A549 (cell line): ENCODE data around the gene WDFY1.

ENCODE experiments used
- CTCF ChIP-seq: fragments of >200 bp; sonication (Bioruptor Twin); formaldehyde crosslinking; IDR thresholded peaks from 3 replicates; pipeline ENCODE4 v1.5.1; 2016
- E2F6 ChIP-seq: IDR thresholded peaks from 2 replicates; pipeline ENCODE4 v1.6.1; 2012; ENCODE audit warnings: low read depth, borderline replicate concordance
- KDM1A ChIP-seq: fragments of 200-600 bp; sonication (generic); IDR thresholded peaks from 2 replicates; pipeline ENCODE4 v1.6.1; 2016; ENCODE audit warnings: low read depth, mild to moderate bottlenecking

DNA sequence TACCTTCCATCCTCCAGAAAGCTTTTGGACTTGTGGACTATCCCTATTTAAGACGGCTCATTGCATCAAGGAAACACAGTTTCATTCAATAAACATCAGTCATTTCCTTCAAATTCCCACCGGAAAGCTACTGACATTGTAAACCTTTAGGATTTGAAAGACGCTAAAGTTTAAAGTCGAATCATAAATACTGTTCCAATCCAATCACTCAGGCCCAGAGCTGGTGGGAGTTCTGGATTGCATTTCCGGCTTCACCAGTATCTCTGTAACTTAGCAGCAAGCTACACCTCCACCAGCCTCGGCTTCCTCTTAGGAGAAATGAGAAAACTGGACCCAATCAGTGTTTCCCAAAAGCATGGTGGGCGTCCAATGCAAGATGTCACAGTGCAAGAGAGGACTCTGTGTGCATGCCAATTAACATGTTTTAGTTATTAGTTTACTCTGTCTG is 1.6 kb downstream of the WDFY1 start:
- no peak for TF ChIP-seq CTCF
- TF ChIP-seq E2F6 = no peak
- no peak for TF ChIP-seq KDM1A
